ENCODE data around the gene SBNO2.

The SBNO2 gene

GRCh38 chr19:1151917-1152587 lies 22.0 kb downstream of the SBNO2 start:
- DNase-seq, result no peak

GRCh38 chr19:1151037-1151724 lies 22.9 kb downstream of the SBNO2 start:
- DNase-seq, result no peak

- DNase-seq, result no peak
Measured at GRCh38 chr19:1150333-1151036, 23.6 kb downstream of the SBNO2 start.

- DNase-seq, result no peak
Measured at GRCh38 chr19:1149259-1150045, 24.6 kb downstream of the SBNO2 start.

- DNase-seq, result no peak
Measured at GRCh38 chr19:1147934-1148549, 26.0 kb downstream of the SBNO2 start.

- no peak for DNase-seq
Measured at GRCh38 chr19:1146858-1147780, 26.9 kb downstream of the SBNO2 start.

- DNase-seq, result no peak
Measured at GRCh38 chr19:1146412-1146699, 27.7 kb downstream of the SBNO2 start.

- DNase-seq, result no peak
Measured at GRCh38 chr19:1145635-1146411, 28.2 kb downstream of the SBNO2 start.

GRCh38 chr19:1144741-1145140 lies 29.3 kb downstream of the SBNO2 start:
- DNase-seq, result no peak

GRCh38 chr19:1143828-1144399 lies 30.2 kb downstream of the SBNO2 start:
- no peak for DNase-seq

GRCh38 chr19:1141944-1142343 lies 32.1 kb downstream of the SBNO2 start:
- DNase-seq, result no peak

GRCh38 chr19:1140272-1141027 lies 33.6 kb downstream of the SBNO2 start:
- DNase-seq, result no peak

GRCh38 chr19:1139126-1139525 lies 34.9 kb downstream of the SBNO2 start:
- no peak for DNase-seq

- DNase-seq, result no peak
Measured at GRCh38 chr19:1138121-1138520, 35.9 kb downstream of the SBNO2 start.

- DNase-seq, result no peak
Measured at GRCh38 chr19:1136621-1137317, 37.3 kb downstream of the SBNO2 start.

- no peak for DNase-seq
Measured at GRCh38 chr19:1136201-1136600, 37.9 kb downstream of the SBNO2 start.

- DNase-seq, result no peak
Measured at GRCh38 chr19:1135454-1135853, 38.6 kb downstream of the SBNO2 start.

- DNase-seq, result no peak
Measured at GRCh38 chr19:1134431-1134830, 39.6 kb downstream of the SBNO2 start.

- peak; percentile 72 to 82 for DNase-seq
Measured at GRCh38 chr19:1133471-1133929, 40.6 kb downstream of the SBNO2 start.
